OCI-LY7 (cell line): Measurements from ENCODE around the gene STAT1. TPM values are rescaled to one million over a fixed set of nuclear protein-coding genes. Genes with fewer than 3 reads are reported as not detected.

ENCODE experiments used
- BruUV-seq: library from RNA; stranded (reverse); fragments of 400-500 nt; replicated peaks from 2 replicates; lab custom pipeline; 2021; lab: Mats Ljungman, UMichigan
- CTCF ChIA-PET: fragments of 300-600 bp; sonication (Branson Sonifier 250); formaldehyde crosslinking; loops from one replicate; lab custom pipeline; 2022; ENCODE audit warnings: antibody characterized with exemption; ENCODE audit not compliant: unreplicated experiment; lab: Charles Lee
- POLR2A ChIA-PET: fragments of 300-600 bp; sonication (Branson Sonifier 250); formaldehyde crosslinking; loops from one replicate; lab custom pipeline; 2022; ENCODE audit warnings: antibody characterized with exemption; lab: Charles Lee
- DNase-seq: peaks from one replicate; pipeline ENCODE4 v3.0.0-alpha.2; 2015; ENCODE audit warnings: low spot score
- H2AFZ ChIP-seq: fragments of 200-600 bp; sonication (generic), shearing (Covaris generic); 2 replicates; pipeline ENCODE4 v1.6.1; 2014; ENCODE audit warnings: mild to moderate bottlenecking, antibody characterized with exemption, low read length, moderate library complexity
- H3K27ac ChIP-seq: fragments of 200-600 bp; sonication (generic); 2 replicates; pipeline ENCODE4 v1.5.1; 2014; ENCODE audit warnings: mixed run types, low read depth, mild to moderate bottlenecking, moderate library complexity, low read length, inconsistent platforms; ENCODE audit not compliant: poor library complexity, severe bottlenecking
- H3K36me3 ChIP-seq: fragments of 200-600 bp; sonication (generic); 2 replicates; pipeline ENCODE4 v1.6.1; 2014; ENCODE audit warnings: mild to moderate bottlenecking, antibody characterized with exemption, low read length, moderate library complexity, mixed read lengths; ENCODE audit not compliant: insufficient read depth
- H3K4me1 ChIP-seq: fragments of 200-600 bp; sonication (generic); 2 replicates; pipeline ENCODE4 v1.5.1; 2014; ENCODE audit warnings: mild to moderate bottlenecking, low read length; ENCODE audit not compliant: insufficient read depth, poor library complexity, severe bottlenecking
- H3K4me2 ChIP-seq: fragments of 200-600 bp; sonication (generic); 2 replicates; pipeline ENCODE4 v1.6.1; 2014; ENCODE audit warnings: mild to moderate bottlenecking, low read length
- H3K4me3 ChIP-seq: fragments of 200-600 bp; sonication (generic); 2 replicates; pipeline ENCODE4 v1.5.1; 2014; ENCODE audit warnings: mild to moderate bottlenecking, low read depth, low read length; ENCODE audit not compliant: poor library complexity, severe bottlenecking
- H3K79me2 ChIP-seq: fragments of 200-600 bp; sonication (generic); 2 replicates; pipeline ENCODE4 v1.6.1; 2016; ENCODE audit warnings: low read depth, mild to moderate bottlenecking, low read length, moderate library complexity, mixed read lengths; ENCODE audit not compliant: insufficient read depth
- H3K9me2 ChIP-seq: fragments of 200-600 bp; sonication (generic); 2 replicates; pipeline ENCODE4 v1.6.1; 2016; ENCODE audit warnings: mild to moderate bottlenecking, low read length, mixed read lengths; ENCODE audit not compliant: insufficient read depth
- H3K9me3 ChIP-seq: fragments of 200-600 bp; sonication (generic); 2 replicates; pipeline ENCODE4 v1.6.1; 2014; ENCODE audit warnings: mild to moderate bottlenecking, mixed run types, low read length, mixed read lengths
- H4K20me1 ChIP-seq: fragments of 200-600 bp; sonication (generic); 2 replicates; pipeline ENCODE4 v1.6.1; 2014; ENCODE audit warnings: mild to moderate bottlenecking, antibody characterized with exemption, low read length, moderate library complexity, mixed read lengths; ENCODE audit not compliant: insufficient read depth
- EZH2phosphoT487 ChIP-seq: fragments of 200-600 bp; sonication (generic); IDR thresholded peaks from 2 replicates; pipeline ENCODE4 v1.6.1; 2018; ENCODE audit warnings: low read depth, borderline replicate concordance, mild to moderate bottlenecking, mixed run types, antibody characterized with exemption, low read length, moderate library complexity, mixed read lengths
- intact Hi-C: fragments of 100-400 bp; cut with micrococcal nuclease; formaldehyde crosslinking; loops from one replicate; pipeline ENCODE4 v1.10.0; 2022; ENCODE audit not compliant: unreplicated experiment
- total RNA-seq, 2 experiments: library from RNA; depleted of rRNA in 1 of 2; stranded (reverse); fragments of >200 nt in 1 of 2; shearing (Covaris generic) in 1 of 2; gene quantifications; 2 replicates each; pipeline ENCODE4 v1.2.3, GENCODE V29; 2014 to 2022
- TF ChIP-seq, protein P1 (sequence below): fragments of 200-600 bp; sonication (generic); conservative IDR thresholded peaks from 2 replicates; pipeline ENCODE4 v1.5.1; 2014; ENCODE audit warnings: mild to moderate bottlenecking, antibody characterized with exemption, low read length, moderate library complexity, mixed read lengths

Gene STAT1
- total RNA-seq, 2 experiments from 2014 or later, result 23.0 to 23.1 TPM

DNA sequence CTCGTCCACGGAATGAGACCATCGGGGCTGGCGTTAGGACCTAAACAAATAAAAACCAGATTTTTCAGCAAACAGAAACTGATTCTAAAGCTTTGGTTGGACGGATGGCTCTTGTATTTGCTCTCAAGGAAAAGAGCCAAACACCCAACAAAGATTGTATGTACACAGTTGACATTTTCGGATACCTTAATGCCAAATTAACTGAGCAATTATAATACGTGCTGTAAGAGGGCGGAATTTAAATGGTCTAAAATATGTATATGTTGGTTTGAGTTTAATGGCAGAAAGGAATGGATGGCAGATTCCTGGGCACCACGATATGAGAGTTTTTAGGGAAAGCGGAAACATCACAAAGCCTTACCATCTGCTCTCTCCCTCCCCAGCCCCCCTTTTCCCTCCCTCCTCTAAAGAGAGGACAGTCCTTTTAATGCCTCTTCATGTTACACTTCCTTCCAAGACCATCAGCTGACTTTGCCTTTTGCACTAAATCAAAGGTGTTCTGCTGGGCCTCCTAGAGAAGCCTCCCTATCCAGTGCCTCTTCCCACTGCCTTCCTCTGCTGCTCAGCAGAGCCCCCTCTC, 33.3 kb downstream of the STAT1 start:
- intact Hi-C loops, result no loop called here
- Histone ChIP-seq H3K4me2 (no peak overlapping the region), H3K9me3 (no peaks in the 10 kb centered on the region), H3K4me3 (no peak overlapping the region), H4K20me1 (no peaks in the 10 kb centered on the region), H3K79me2 (no peaks in the 10 kb centered on the region), H3K4me1 (no peaks in the 10 kb centered on the region), H3K27ac (no peak overlapping the region), H3K9me2 (no peaks in the 10 kb centered on the region), H2AFZ (no peak overlapping the region), H3K36me3 (peaks cover 96% of the 10 kb centered on the region)
- TF ChIP-seq EZH2phosphoT487, result no peak
- TF ChIP-seq, protein P1, sequence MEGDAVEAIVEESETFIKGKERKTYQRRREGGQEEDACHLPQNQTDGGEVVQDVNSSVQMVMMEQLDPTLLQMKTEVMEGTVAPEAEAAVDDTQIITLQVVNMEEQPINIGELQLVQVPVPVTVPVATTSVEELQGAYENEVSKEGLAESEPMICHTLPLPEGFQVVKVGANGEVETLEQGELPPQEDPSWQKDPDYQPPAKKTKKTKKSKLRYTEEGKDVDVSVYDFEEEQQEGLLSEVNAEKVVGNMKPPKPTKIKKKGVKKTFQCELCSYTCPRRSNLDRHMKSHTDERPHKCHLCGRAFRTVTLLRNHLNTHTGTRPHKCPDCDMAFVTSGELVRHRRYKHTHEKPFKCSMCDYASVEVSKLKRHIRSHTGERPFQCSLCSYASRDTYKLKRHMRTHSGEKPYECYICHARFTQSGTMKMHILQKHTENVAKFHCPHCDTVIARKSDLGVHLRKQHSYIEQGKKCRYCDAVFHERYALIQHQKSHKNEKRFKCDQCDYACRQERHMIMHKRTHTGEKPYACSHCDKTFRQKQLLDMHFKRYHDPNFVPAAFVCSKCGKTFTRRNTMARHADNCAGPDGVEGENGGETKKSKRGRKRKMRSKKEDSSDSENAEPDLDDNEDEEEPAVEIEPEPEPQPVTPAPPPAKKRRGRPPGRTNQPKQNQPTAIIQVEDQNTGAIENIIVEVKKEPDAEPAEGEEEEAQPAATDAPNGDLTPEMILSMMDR, result no peak
- no peak for DNase-seq
- POLR2A ChIA-PET, result interaction anchor here (0.6 to 2.0 kb wide), 2 partner anchors 9 to 61 kb away, joined by 3 to 6 read pairs; no protein-coding TSS in a partner anchor
- CTCF ChIA-PET, result no interaction called here
- no TSS peak for BruUV-seq

DNA sequence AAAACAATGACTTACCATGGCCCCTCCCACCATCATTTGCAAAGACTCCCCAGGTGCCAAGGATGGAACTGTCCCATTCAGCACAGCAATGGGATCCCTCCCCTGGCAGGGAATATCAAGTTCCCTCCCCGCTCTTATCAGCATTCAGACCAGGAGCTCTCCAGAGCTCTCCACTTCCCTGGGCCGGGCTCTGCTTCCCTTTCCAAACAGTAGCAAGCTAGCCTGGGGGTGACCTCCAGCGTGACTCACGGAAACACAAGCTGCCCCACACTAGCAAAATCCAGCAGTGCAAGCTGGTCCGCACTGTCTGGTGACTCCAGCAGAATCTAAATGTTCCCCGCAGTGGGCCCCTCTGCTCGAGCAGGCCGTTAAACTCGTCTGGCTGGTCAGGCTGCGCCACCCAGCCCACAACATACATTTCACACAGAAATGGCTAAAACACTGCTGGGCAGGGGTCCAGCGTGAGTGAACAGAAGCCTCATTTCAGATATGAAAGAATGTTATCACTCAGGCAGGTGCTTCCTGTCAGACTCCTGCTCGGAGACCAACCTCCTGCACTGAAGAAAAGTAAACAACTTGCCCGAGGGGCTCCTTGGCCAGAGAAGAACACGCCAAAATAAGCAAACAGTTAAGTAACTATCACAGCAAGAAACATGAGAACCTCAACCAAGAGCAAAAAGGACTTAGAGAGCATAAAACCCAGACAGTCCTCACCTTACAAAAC, 33.9 kb downstream of the STAT1 start:
- ChIA-PET CTCF (no interaction called here), POLR2A (interaction anchor here (0.6 kb wide), 1 partner anchor 60 kb away, joined by 3 read pairs; no protein-coding TSS in a partner anchor)
- Histone ChIP-seq H3K4me2 (no peak overlapping the region), H3K4me1 (no peaks in the 10 kb centered on the region), H3K9me3 (no peaks in the 10 kb centered on the region), H3K9me2 (no peaks in the 10 kb centered on the region), H3K4me3 (no peak overlapping the region), H4K20me1 (no peaks in the 10 kb centered on the region), H2AFZ (no peak overlapping the region), H3K36me3 (peaks cover 96% of the 10 kb centered on the region), H3K79me2 (no peaks in the 10 kb centered on the region), H3K27ac (no peak overlapping the region)
- BruUV-seq, result no TSS peak
- intact Hi-C loops, result no loop called here
- TF ChIP-seq, protein P1, result no peak
- TF ChIP-seq EZH2phosphoT487, result no peak
- DNase-seq, result no peak
